Neural crest cell (in vitro differentiated cells): Measurements from ENCODE around the gene FAM222B. TPM values are rescaled to one million over a fixed set of nuclear protein-coding genes. Genes with fewer than 3 reads are reported as not detected.
A peak's percentile ranks its signal among the peaks of the same experiment; 100 is the strongest.

Experiments
- DNase-seq: peaks from one replicate; pipeline ENCODE4 v3.0.0; 2021; ENCODE audit warnings: low read depth, mixed read lengths, low spot score
- H3K27ac Mint-ChIP-seq: one replicate; pipeline ENCODE4 v1.8.0; 2021; ENCODE audit warnings: mild to moderate bottlenecking, mixed read lengths; ENCODE audit not compliant: unreplicated experiment
- H3K27me3 Mint-ChIP-seq: 2 replicates; pipeline ENCODE4 v1.8.0; 2021; ENCODE audit warnings: low read depth, mild to moderate bottlenecking, mixed read lengths
- H3K36me3 Mint-ChIP-seq: 2 replicates; pipeline ENCODE4 v1.8.0; 2021; ENCODE audit warnings: low read depth, mild to moderate bottlenecking, mixed read lengths
- H3K4me1 Mint-ChIP-seq: 2 replicates; pipeline ENCODE4 v1.8.0; 2021; ENCODE audit warnings: mixed read lengths
- H3K4me3 Mint-ChIP-seq: one replicate; pipeline ENCODE4 v1.8.0; 2021; ENCODE audit warnings: mild to moderate bottlenecking, mixed read lengths
- H3K9me3 Mint-ChIP-seq: 2 replicates; pipeline ENCODE4 v1.8.0; 2021; ENCODE audit warnings: mixed read lengths
- total RNA-seq: library from RNA; stranded (reverse); gene quantifications from 2 replicates; pipeline ENCODE4 v1.2.1, GENCODE V29; 2021
- TF ChIP-seq, protein P1 (sequence below): fragments of 200-600 bp; sonication (generic); conservative IDR thresholded peaks from 2 replicates; pipeline ENCODE4 v1.5.0; 2021; ENCODE audit warnings: antibody characterized with exemption, mild to moderate bottlenecking

FAM222B gene
- total RNA-seq, 1 donor from 2014 or later: 29.6 TPM

DNA sequence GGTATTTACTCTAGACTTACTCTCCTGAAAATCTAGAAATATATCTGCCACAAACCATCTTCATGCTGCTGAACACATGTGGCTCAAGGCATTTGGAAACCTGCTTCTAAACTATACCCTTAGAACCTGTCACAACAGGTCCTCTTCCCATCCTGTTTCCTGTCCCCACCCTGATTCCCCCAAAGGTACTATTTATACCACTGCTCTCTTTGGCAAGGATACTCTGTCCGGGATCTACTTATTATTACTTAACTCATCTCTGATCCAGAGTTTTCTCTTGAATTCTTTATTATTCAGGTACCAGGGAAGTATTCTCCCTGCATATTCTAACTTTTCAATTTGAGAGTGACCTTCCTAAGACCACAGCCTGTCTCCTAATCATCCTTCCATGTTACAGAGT, 65.4 kb downstream of the FAM222B start:
- Mint-ChIP-seq H3K9me3 (no peaks in the 10 kb centered on the region), H3K27me3 (no peaks in the 10 kb centered on the region), H3K36me3 (peaks cover 7% of the 10 kb centered on the region), H3K27ac (no peak overlapping the region), H3K4me1 (no peaks in the 10 kb centered on the region), H3K4me3 (no peak overlapping the region)
- no peak for DNase-seq
- TF ChIP-seq, protein P1, sequence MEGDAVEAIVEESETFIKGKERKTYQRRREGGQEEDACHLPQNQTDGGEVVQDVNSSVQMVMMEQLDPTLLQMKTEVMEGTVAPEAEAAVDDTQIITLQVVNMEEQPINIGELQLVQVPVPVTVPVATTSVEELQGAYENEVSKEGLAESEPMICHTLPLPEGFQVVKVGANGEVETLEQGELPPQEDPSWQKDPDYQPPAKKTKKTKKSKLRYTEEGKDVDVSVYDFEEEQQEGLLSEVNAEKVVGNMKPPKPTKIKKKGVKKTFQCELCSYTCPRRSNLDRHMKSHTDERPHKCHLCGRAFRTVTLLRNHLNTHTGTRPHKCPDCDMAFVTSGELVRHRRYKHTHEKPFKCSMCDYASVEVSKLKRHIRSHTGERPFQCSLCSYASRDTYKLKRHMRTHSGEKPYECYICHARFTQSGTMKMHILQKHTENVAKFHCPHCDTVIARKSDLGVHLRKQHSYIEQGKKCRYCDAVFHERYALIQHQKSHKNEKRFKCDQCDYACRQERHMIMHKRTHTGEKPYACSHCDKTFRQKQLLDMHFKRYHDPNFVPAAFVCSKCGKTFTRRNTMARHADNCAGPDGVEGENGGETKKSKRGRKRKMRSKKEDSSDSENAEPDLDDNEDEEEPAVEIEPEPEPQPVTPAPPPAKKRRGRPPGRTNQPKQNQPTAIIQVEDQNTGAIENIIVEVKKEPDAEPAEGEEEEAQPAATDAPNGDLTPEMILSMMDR: no peak

DNA sequence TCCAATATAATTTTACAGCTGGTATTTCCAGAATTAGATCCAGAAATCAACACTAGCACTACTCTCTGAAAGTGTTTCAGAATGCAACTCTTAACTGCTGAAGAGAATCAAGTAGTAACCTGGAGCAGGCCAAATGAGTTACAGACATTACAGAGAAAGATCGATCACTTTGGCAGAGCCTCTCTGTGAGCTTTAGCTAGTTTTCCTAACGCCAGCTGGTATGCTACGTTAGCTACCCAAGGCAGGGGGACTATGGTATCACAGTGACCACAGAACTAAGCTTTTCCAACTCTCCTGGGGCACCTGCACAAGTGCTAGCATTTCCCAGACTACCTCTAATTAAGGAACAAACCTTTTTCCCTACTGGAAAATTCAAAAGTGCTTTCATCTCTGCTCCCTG, 68.4 kb downstream of the FAM222B start:
- TF ChIP-seq, protein P1: no peak
- H3K4me1 Mint-ChIP-seq: peaks cover 7% of the 10 kb centered on the region
- no peak for DNase-seq
- H3K9me3 Mint-ChIP-seq: no peaks in the 10 kb centered on the region
- no peak overlapping the region for H3K27ac Mint-ChIP-seq
- H3K36me3 Mint-ChIP-seq: peaks cover 4% of the 10 kb centered on the region
- no peak overlapping the region for H3K4me3 Mint-ChIP-seq
- no peaks in the 10 kb centered on the region for H3K27me3 Mint-ChIP-seq

DNA sequence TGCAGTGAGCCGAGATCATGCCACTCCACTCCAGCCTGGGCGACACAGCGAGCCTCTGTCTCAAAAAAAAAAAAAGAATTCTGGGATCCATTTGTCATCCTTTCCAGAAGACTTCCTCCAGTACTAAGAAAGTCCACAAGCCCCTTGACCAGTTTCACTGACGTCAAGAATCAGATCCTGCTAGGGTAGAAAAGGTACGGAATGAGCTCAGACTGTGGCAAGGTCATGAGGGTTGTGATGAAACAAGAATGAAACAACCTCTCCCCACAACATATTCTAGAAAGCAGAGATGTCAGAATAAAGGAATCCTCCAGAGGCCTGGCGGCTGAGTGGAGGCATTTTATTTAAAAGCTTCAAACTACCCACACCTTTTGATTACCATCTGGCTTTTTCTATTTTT, 68.9 kb downstream of the FAM222B start:
- Mint-ChIP-seq H3K4me3 (no peak overlapping the region), H3K36me3 (no peaks in the 10 kb centered on the region), H3K9me3 (no peaks in the 10 kb centered on the region), H3K4me1 (peaks cover 7% of the 10 kb centered on the region), H3K27ac (no peak overlapping the region), H3K27me3 (no peaks in the 10 kb centered on the region)
- TF ChIP-seq, protein P1: no peak
- DNase-seq: no peak

DNA sequence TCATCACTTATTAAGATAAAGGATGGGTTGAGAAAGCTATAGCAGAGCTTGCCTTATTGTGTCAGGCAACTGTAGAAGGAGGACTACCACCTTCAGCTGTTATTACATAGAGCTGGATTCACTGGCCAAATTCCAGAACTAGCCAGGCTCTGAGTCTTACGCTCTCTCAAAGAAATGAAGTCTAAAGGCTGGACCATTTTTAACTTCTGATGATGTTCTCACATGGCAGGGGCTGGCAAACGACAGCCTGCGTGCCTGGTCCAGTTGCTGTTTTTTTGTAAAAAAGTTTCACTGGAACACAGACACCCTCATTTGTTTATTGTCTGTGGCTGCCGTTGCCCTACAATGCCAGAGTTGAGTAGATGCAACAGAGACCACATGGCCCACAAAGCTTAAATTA, 77.6 kb downstream of the FAM222B start:
- Mint-ChIP-seq H3K27me3 (no peaks in the 10 kb centered on the region), H3K36me3 (peaks cover 3% of the 10 kb centered on the region), H3K9me3 (no peaks in the 10 kb centered on the region), H3K4me1 (peaks cover 31% of the 10 kb centered on the region), H3K27ac (no peak overlapping the region), H3K4me3 (no peak overlapping the region)
- DNase-seq: no peak
- TF ChIP-seq, protein P1: no peak

DNA sequence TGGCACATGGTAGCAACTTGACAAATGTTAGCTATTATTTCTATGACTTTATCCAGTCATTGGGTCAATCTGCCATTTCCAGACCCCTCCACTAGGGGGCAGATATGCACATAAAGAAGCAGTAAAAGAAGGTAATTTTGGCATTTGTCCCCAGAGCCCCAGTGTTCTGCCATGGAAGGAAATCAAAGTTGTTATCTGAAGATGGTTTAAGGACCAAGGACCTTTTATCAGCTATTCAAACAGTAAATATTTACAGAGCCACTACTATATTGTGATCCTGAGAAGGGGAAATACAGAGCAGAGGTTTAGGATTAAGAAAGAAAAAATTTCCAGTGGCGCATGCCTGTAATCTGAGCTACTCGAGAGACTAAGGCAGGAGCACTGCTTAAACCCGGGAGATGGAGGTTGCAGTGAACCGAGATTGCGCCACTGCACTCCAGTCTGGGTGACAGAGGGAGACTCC, 78.8 kb downstream of the FAM222B start:
- no peak overlapping the region for H3K4me3 Mint-ChIP-seq
- peaks cover 7% of the 10 kb centered on the region for H3K36me3 Mint-ChIP-seq
- H3K27me3 Mint-ChIP-seq: no peaks in the 10 kb centered on the region
- H3K9me3 Mint-ChIP-seq: no peaks in the 10 kb centered on the region
- TF ChIP-seq, protein P1: peak; percentile 90
- peaks cover 32% of the 10 kb centered on the region for H3K4me1 Mint-ChIP-seq
- no peak overlapping the region for H3K27ac Mint-ChIP-seq
- peak; percentile 81 for DNase-seq
